DND-41 (cell line): ENCODE measurements around the gene LPCAT3.

Experiments
- ATAC-seq: fragments of 200-7000 bp; cut with Tn5 transposase; 3 replicates; pipeline ENCODE4 v1.9.1; 2021; ENCODE audit warnings: low read depth; ENCODE audit not compliant: insufficient read depth
- DNase-seq: peaks from one replicate; pipeline ENCODE4 v3.0.0-alpha.2; 2020
- H2AFZ ChIP-seq: 2 replicates; pipeline ENCODE4 v1.6.0; 2012; ENCODE audit warnings: low read depth, low read length
- H3K27ac ChIP-seq: 2 replicates; pipeline ENCODE4 v1.5.1; 2012; ENCODE audit warnings: low read length, inconsistent platforms
- H3K27me3 ChIP-seq: fragments of 200-600 bp; sonication (generic); 2 replicates; pipeline ENCODE4 v1.6.0; 2012; ENCODE audit warnings: low read length, mild to moderate bottlenecking, inconsistent platforms; ENCODE audit not compliant: insufficient read depth, poor library complexity
- H3K36me3 ChIP-seq: 2 replicates; pipeline ENCODE4 v1.5.1; 2012; ENCODE audit warnings: low read length, inconsistent platforms; ENCODE audit not compliant: insufficient read depth
- H3K4me1 ChIP-seq: 2 replicates; pipeline ENCODE4 v1.5.1; 2012; ENCODE audit warnings: mild to moderate bottlenecking, low read length; ENCODE audit not compliant: insufficient read depth
- H3K4me2 ChIP-seq: 2 replicates; pipeline ENCODE4 v1.6.0; 2012; ENCODE audit warnings: mild to moderate bottlenecking, moderate library complexity, low read length, inconsistent platforms; ENCODE audit not compliant: insufficient read depth
- H3K4me3 ChIP-seq, 2 experiments: fragments of 200-600 bp in 1 of 2; shearing (Covaris generic) in 1 of 2; 2 replicates each; pipeline ENCODE4 v1.5.1; 2012 to 2016; ENCODE audit warnings: inconsistent platforms in 2 of 2, low read length in 2 of 2, mild to moderate bottlenecking in 2 of 2, low read depth in 1 of 2, moderate library complexity in 1 of 2
- H3K79me2 ChIP-seq: 2 replicates; pipeline ENCODE4 v1.6.0; 2012; ENCODE audit warnings: low read length, inconsistent platforms; ENCODE audit not compliant: insufficient read depth
- H3K9ac ChIP-seq: 2 replicates; pipeline ENCODE4 v1.6.0; 2012; ENCODE audit warnings: low read depth, mild to moderate bottlenecking, inconsistent platforms, low read length, moderate library complexity
- H3K9me3 ChIP-seq: 2 replicates; pipeline ENCODE4 v1.5.1; 2012; ENCODE audit warnings: low read length, moderate library complexity, mild to moderate bottlenecking, inconsistent platforms; ENCODE audit not compliant: insufficient read depth, severe bottlenecking
- H4K20me1 ChIP-seq: 2 replicates; pipeline ENCODE4 v1.6.0; 2012; ENCODE audit warnings: low read length; ENCODE audit not compliant: insufficient read depth
- CTCF ChIP-seq: IDR thresholded peaks from 2 replicates; pipeline ENCODE4 v1.5.1; 2012; ENCODE audit warnings: borderline replicate concordance, low read length, moderate library complexity, mild to moderate bottlenecking; ENCODE audit not compliant: poor library complexity, severe bottlenecking; ENCODE audit errors: extremely low read depth
- EZH2 ChIP-seq: IDR thresholded peaks from 3 replicates; pipeline ENCODE4 v1.6.1; 2012; ENCODE audit warnings: borderline replicate concordance, low read depth, mild to moderate bottlenecking, moderate library complexity, low read length, inconsistent platforms; ENCODE audit not compliant: severe bottlenecking

Gene LPCAT3

GRCh38 chr12:6956021-6956727, 62.1 kb downstream of the LPCAT3 start:
- DNase-seq (no peak), ATAC-seq (no peak)
- H3K9ac ChIP-seq = no peak overlapping the region
- H3K4me1 ChIP-seq = peaks cover 51% of the 10 kb centered on the region
- no peak overlapping the region for H2AFZ ChIP-seq
- H3K27me3 ChIP-seq = no peaks in the 10 kb centered on the region
- no peak overlapping the region for H3K4me3 ChIP-seq
- no peaks in the 10 kb centered on the region for H3K9me3 ChIP-seq
- no peak overlapping the region for H3K4me2 ChIP-seq
- H4K20me1 ChIP-seq = no peaks in the 10 kb centered on the region
- TF ChIP-seq EZH2 (no peak), CTCF (no peak)
- no peak overlapping the region for H3K27ac ChIP-seq
- H3K36me3 ChIP-seq = no peaks in the 10 kb centered on the region
- H3K79me2 ChIP-seq = no peaks in the 10 kb centered on the region

DNA sequence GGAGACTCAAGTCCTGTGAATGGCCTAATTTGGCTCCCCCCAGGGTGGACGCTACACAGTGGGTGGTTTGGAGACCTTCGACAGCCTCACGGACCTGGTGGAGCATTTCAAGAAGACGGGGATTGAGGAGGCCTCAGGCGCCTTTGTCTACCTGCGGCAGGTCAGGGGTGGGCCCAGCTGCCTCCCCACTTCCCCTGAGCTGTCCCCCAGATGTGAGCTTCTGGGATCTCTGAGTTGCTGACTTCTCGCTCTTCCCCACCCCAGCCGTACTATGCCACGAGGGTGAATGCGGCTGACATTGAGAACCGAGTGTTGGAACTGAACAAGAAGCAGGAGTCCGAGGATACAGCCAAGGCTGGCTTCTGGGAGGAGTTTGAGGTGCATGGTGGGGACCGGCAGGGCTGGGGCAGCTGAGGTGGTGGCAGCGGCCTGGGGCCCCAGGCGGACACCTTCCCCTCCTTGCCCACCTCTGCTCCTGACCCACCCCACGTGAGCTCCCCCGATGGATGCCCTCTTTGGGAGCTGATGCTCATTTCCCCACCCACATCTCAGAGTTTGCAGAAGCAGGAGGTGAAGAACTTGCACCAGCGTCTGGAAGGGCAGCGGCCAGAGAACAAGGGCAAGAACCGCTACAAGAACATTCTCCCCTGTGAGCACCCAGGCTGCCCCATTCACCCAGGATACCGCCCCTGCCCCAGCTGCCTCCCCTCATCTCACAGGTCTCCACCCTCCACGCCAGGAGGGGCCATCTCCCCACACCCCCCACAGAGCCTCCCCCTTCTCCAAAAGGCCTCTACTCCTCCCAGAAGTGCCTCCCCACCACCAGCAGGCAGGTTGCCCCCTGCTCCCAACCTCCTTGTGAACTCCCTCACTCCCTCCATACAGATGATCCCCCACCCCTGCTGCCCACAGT, 62.9 kb downstream of the LPCAT3 start:
- H3K27ac ChIP-seq = no peak overlapping the region
- no peaks in the 10 kb centered on the region for H3K9me3 ChIP-seq
- no peaks in the 10 kb centered on the region for H4K20me1 ChIP-seq
- H3K27me3 ChIP-seq = no peaks in the 10 kb centered on the region
- H3K79me2 ChIP-seq = no peaks in the 10 kb centered on the region
- H3K4me2 ChIP-seq = no peak overlapping the region
- H3K9ac ChIP-seq = no peak overlapping the region
- H3K36me3 ChIP-seq = no peaks in the 10 kb centered on the region
- H2AFZ ChIP-seq = no peak overlapping the region
- no peak overlapping the region for H3K4me3 ChIP-seq
- TF ChIP-seq EZH2 (no peak), CTCF (no peak)
- no peak for ATAC-seq
- peaks cover 57% of the 10 kb centered on the region for H3K4me1 ChIP-seq
- DNase-seq = no peak

DNA sequence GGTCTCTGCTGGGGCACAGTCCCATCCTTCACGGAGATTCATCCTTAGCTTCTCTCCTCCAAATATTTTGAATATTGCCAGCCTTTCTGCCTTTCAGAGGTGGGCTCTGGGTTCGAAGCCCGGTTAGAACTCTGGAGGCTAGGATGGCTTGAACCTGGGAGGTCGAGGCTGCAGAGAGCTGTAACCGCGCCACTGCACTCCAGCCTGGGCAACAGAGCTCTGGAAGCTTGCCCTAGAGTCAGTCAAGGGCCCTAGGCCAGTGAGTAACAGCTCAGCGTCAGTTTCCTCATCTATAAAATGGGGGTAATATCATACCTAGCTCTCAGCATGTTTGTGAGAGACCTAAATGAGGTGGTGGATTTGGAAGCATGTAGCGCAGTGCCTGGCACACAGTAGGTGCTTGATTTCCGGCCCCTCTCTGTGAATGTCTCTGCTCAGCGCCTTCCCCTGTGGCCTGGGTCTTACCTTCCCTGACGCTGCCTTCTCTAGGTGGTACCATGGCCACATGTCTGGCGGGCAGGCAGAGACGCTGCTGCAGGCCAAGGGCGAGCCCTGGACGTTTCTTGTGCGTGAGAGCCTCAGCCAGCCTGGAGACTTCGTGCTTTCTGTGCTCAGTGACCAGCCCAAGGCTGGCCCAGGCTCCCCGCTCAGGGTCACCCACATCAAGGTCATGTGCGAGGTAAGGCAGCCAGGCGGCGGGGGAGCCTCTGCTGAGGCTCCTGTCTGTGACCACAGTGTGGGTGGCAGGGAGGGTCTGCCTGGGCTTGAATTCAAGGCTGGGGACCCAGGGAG, 63.8 kb downstream of the LPCAT3 start:
- peak overlapping the region; percentile 76 for H3K27ac ChIP-seq
- peak overlapping the region in 1 of 2 experiments; percentile 28; a peak in 1 of 4 replicates for H3K4me3 ChIP-seq
- TF ChIP-seq EZH2 (no peak), CTCF (no peak)
- no peaks in the 10 kb centered on the region for H3K36me3 ChIP-seq
- H3K4me1 ChIP-seq = peaks cover 54% of the 10 kb centered on the region
- ATAC-seq = no peak
- no peak for DNase-seq
- peak overlapping the region; percentile 24; the same call in 1 of the 2 replicates for H2AFZ ChIP-seq
- H4K20me1 ChIP-seq = no peaks in the 10 kb centered on the region
- peak overlapping the region; percentile 50 for H3K4me2 ChIP-seq
- no peaks in the 10 kb centered on the region for H3K9me3 ChIP-seq
- H3K9ac ChIP-seq = peak overlapping the region; percentile 31
- no peaks in the 10 kb centered on the region for H3K27me3 ChIP-seq
- H3K79me2 ChIP-seq = no peaks in the 10 kb centered on the region
